ENCODE measurements around the gene HPGDS.
"Not testable (repeated sequence)": the region's sequence is repeated elsewhere in the genome, so short reads cannot be mapped to it uniquely, and the experiment has no call there.

HPGDS gene

GRCh38 chr4:94334476-94334875, 8.2 kb downstream of the HPGDS start:
- TF ChIP-seq CTCF (IDR thresholded peaks at IDR 0.05): no peak
- no peak overlapping the region for H3K4me3 ChIP-seq (ENCODE audit: low read depth in 1 of 2, low read length in 1 of 2)
- H3K27me3 ChIP-seq: no peaks in the 10 kb centered on the region
- H3K36me3 ChIP-seq: no peaks in the 10 kb centered on the region
- H3K27ac ChIP-seq: no peak overlapping the region
- no peaks in the 10 kb centered on the region for H3K9me3 ChIP-seq
- no peaks in the 10 kb centered on the region for H3K4me1 ChIP-seq (ENCODE audit: control insufficient read depth in 1 of 2, insufficient read depth in 1 of 2, low read depth in 1 of 2, low read length in 1 of 2)

- H3K27me3 ChIP-seq: no peaks in the 10 kb centered on the region
- no peaks in the 10 kb centered on the region for H3K36me3 ChIP-seq
- no peak for TF ChIP-seq CTCF (IDR thresholded peaks at IDR 0.05)
Measured at GRCh38 chr4:94333866-94334265, 8.8 kb downstream of the HPGDS start.

GRCh38 chr4:94332983-94333590, 9.5 kb downstream of the HPGDS start:
- Histone ChIP-seq H3K4me3 (ENCODE audit: low read depth in 1 of 2, low read length in 1 of 2) (no peak overlapping the region), H3K4me1 (ENCODE audit: control insufficient read depth in 1 of 2, insufficient read depth in 1 of 2, low read depth in 1 of 2, low read length in 1 of 2) (no peaks in the 10 kb centered on the region), H3K36me3 (no peaks in the 10 kb centered on the region), H3K27me3 (no peaks in the 10 kb centered on the region), H3K9me3 (no peaks in the 10 kb centered on the region), H3K27ac (no peak overlapping the region)
- no peak for TF ChIP-seq CTCF (IDR thresholded peaks at IDR 0.05)

More at GRCh38 chr4:94333866-94334265, 8.8 kb downstream of the HPGDS start:
- Histone ChIP-seq H3K4me3 (ENCODE audit: low read depth in 1 of 2, low read length in 1 of 2) (no peak overlapping the region), H3K4me1 (ENCODE audit: control insufficient read depth in 1 of 2, insufficient read depth in 1 of 2, low read depth in 1 of 2, low read length in 1 of 2) (no peaks in the 10 kb centered on the region), H3K9me3 (no peaks in the 10 kb centered on the region), H3K27ac (no peak overlapping the region)

- no peaks in the 10 kb centered on the region for H3K9me3 ChIP-seq
- no peaks in the 10 kb centered on the region for H3K4me1 ChIP-seq (ENCODE audit: control insufficient read depth in 1 of 2, insufficient read depth in 1 of 2, low read depth in 1 of 2, low read length in 1 of 2)
- no peak for TF ChIP-seq CTCF (IDR thresholded peaks at IDR 0.05)
- H3K27ac ChIP-seq: no peak overlapping the region
- H3K27me3 ChIP-seq: no peaks in the 10 kb centered on the region
- no peak overlapping the region for H3K4me3 ChIP-seq (ENCODE audit: low read depth in 1 of 2, low read length in 1 of 2)
- H3K36me3 ChIP-seq: no peaks in the 10 kb centered on the region
Measured at GRCh38 chr4:94329933-94330332, 12.7 kb downstream of the HPGDS start.

GRCh38 chr4:94325835-94326234, 16.8 kb downstream of the HPGDS start:
- Histone ChIP-seq H3K4me1 (ENCODE audit: control insufficient read depth in 1 of 2, insufficient read depth in 1 of 2, low read depth in 1 of 2, low read length in 1 of 2) (no peaks in the 10 kb centered on the region), H3K27me3 (no peaks in the 10 kb centered on the region), H3K36me3 (no peaks in the 10 kb centered on the region), H3K27ac (no peak overlapping the region), H3K9me3 (no peaks in the 10 kb centered on the region), H3K4me3 (ENCODE audit: low read depth in 1 of 2, low read length in 1 of 2) (no peak overlapping the region)
- no peak for TF ChIP-seq CTCF (IDR thresholded peaks at IDR 0.05)

GRCh38 chr4:94319927-94320326, 22.7 kb downstream of the HPGDS start:
- not testable (repeated sequence) for H3K36me3 ChIP-seq; H3K4me3 ChIP-seq (ENCODE audit: low read depth in 1 of 2, low read length in 1 of 2); H3K9me3 ChIP-seq; H3K4me1 ChIP-seq (ENCODE audit: control insufficient read depth in 1 of 2, insufficient read depth in 1 of 2, low read depth in 1 of 2, low read length in 1 of 2); H3K27me3 ChIP-seq; H3K27ac ChIP-seq
